ENCODE results near the gene MRPL18. TPM values are rescaled to one million over a fixed set of nuclear protein-coding genes. Genes with fewer than 3 reads are reported as not detected.

MRPL18 gene
- total RNA-seq, 2 experiments from 2014 or later, result 9.8 to 10.2 TPM

DNA sequence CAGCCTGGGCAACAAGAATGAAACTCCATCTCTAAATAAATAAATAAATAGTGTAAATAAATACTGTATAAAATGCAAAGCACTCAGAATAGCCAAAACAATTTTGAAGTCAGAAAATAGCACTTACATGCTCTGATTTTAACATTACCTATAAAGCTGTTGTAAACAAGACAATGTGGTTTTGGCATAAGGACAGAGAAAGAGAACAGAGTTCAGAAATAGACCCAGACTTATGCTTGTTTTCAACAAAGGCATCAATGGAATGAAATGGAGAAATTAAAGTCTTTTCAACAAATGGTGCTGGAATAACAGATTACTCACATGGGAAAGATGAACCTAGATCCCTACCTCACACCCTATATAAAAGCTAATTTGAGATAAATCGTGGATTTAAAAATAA, 18.1 kb upstream of the MRPL18 start:
- Histone ChIP-seq H3K36me3 (ENCODE audit: insufficient read depth, low read length) (peaks cover 49% of the 10 kb centered on the region), H3K27ac (ENCODE audit: low read depth in 1 of 2, low read length in 2 of 2) (no peak overlapping the region), H3K27me3 (ENCODE audit: control insufficient read depth in 1 of 2, insufficient read depth in 2 of 2, low read length in 2 of 2) (no peaks in the 10 kb centered on the region), H3K9me3 (ENCODE audit: control insufficient read depth in 1 of 2, insufficient read depth in 1 of 2, low read length in 2 of 2) (no peaks in the 10 kb centered on the region), H3K4me1 (ENCODE audit: insufficient read depth, low read length) (no peaks in the 10 kb centered on the region), H3K4me3 (ENCODE audit: low read length) (no peak overlapping the region)
- Mint-ChIP-seq H3K36me3 (ENCODE audit: low read depth) (peaks cover 83% of the 10 kb centered on the region), H3K4me3 (no peak overlapping the region), H3K27me3 (no peaks in the 10 kb centered on the region), H3K27ac (no peak overlapping the region), H3K4me1 (ENCODE audit: low read depth) (no peaks in the 10 kb centered on the region), H3K9me3 (no peaks in the 10 kb centered on the region)
- TF ChIP-seq, protein P1, sequence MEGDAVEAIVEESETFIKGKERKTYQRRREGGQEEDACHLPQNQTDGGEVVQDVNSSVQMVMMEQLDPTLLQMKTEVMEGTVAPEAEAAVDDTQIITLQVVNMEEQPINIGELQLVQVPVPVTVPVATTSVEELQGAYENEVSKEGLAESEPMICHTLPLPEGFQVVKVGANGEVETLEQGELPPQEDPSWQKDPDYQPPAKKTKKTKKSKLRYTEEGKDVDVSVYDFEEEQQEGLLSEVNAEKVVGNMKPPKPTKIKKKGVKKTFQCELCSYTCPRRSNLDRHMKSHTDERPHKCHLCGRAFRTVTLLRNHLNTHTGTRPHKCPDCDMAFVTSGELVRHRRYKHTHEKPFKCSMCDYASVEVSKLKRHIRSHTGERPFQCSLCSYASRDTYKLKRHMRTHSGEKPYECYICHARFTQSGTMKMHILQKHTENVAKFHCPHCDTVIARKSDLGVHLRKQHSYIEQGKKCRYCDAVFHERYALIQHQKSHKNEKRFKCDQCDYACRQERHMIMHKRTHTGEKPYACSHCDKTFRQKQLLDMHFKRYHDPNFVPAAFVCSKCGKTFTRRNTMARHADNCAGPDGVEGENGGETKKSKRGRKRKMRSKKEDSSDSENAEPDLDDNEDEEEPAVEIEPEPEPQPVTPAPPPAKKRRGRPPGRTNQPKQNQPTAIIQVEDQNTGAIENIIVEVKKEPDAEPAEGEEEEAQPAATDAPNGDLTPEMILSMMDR (IDR thresholded peaks at IDR 0.05), result no peak
- intact Hi-C loops (cut with DNase I, micrococcal nuclease), result no loop called here
- DNase-seq (no peak), ATAC-seq (ENCODE audit: poor library complexity) (no peak)
- ChIA-PET POLR2A (interaction anchor here (0.8 kb wide), 2 partner anchors 10 to 18 kb away, joined by 3 read pairs; partner anchors contain the start of genes ACAT2 and TCP1), CTCF (no interaction called here)

DNA sequence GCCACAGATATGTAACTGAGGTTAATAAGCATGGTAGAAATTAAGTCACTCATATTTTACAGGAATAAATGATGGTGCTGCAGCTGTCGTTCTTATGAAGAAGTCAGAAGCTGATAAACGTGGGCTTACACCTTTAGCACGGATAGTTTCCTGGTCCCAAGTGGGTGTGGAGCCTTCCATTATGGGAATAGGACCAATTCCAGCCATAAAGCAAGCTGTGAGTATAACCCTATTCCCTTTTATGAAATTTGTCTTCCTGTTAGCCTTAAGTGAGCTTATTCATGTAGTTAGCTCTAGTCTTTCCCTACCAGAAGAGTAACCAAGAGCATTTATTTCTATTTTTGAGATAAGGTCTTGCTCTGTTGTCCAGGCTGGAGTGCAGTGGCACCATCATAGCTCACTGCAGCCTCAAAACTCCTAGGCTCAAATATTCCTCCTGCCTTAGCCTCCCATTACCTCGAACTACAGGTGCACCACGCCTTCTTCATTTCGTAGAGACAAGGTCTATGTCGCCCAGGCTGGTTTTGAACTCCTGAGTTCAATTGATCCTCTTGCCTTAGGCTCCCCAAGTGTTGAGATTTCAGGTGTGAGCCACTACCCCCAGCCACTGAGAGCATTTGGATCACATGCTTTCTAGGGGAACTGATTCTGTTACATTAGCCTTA, 12.9 kb upstream of the MRPL18 start:
- no peaks in the 10 kb centered on the region for H3K27me3 ChIP-seq (ENCODE audit: control insufficient read depth in 1 of 2, insufficient read depth in 2 of 2, low read length in 2 of 2)
- H3K9me3 ChIP-seq (ENCODE audit: control insufficient read depth in 1 of 2, insufficient read depth in 1 of 2, low read length in 2 of 2), result no peaks in the 10 kb centered on the region
- H3K9me3 Mint-ChIP-seq, result no peaks in the 10 kb centered on the region
- no peak for ATAC-seq (ENCODE audit: poor library complexity)
- H3K36me3 ChIP-seq (ENCODE audit: insufficient read depth, low read length), result peaks cover 67% of the 10 kb centered on the region
- no peak for DNase-seq
- no peaks in the 10 kb centered on the region for H3K27me3 Mint-ChIP-seq
- intact Hi-C loops (cut with DNase I, micrococcal nuclease), result no loop called here
- peaks cover 6% of the 10 kb centered on the region for H3K4me1 Mint-ChIP-seq (ENCODE audit: low read depth)
- H3K4me1 ChIP-seq (ENCODE audit: insufficient read depth, low read length), result no peaks in the 10 kb centered on the region
- peaks cover 90% of the 10 kb centered on the region for H3K36me3 Mint-ChIP-seq (ENCODE audit: low read depth)
- no peak overlapping the region for H3K4me3 ChIP-seq (ENCODE audit: low read length)
- no peak overlapping the region for H3K4me3 Mint-ChIP-seq
- H3K27ac Mint-ChIP-seq, result peak overlapping the region; percentile 58
- TF ChIP-seq, protein P1 (IDR thresholded peaks at IDR 0.05), result no peak
- H3K27ac ChIP-seq (ENCODE audit: low read depth in 1 of 2, low read length in 2 of 2), result no peak overlapping the region
- ChIA-PET CTCF (no interaction called here), POLR2A (interaction anchor here (0.8 to 1.5 kb wide), 2 partner anchors 10 to 16 kb away, joined by 4 to 6 read pairs; partner anchors contain the start of gene ACAT2)

DNA sequence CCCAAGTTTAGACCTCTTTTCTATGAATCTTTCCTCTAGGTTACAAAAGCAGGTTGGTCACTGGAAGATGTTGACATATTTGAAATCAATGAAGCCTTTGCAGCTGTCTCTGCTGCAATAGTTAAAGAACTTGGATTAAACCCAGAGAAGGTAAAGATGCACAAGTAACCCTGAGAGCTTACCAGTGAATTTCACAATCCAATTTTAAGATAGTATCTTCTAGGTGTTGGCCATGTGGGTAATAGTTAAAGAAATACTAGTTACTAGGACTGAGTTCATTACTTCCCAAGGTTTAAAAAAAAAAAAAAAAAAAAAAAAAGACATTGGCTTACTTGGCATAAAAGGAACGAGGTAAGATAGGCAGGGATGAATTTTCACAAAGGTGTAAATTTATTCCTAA, 12.1 kb upstream of the MRPL18 start:
- no peaks in the 10 kb centered on the region for H3K9me3 Mint-ChIP-seq
- Histone ChIP-seq H3K4me1 (ENCODE audit: insufficient read depth, low read length) (no peaks in the 10 kb centered on the region), H3K9me3 (ENCODE audit: control insufficient read depth in 1 of 2, insufficient read depth in 1 of 2, low read length in 2 of 2) (no peaks in the 10 kb centered on the region), H3K4me3 (ENCODE audit: low read length) (no peak overlapping the region), H3K27ac (ENCODE audit: low read depth in 1 of 2, low read length in 2 of 2) (no peak overlapping the region), H3K36me3 (ENCODE audit: insufficient read depth, low read length) (peaks cover 74% of the 10 kb centered on the region), H3K27me3 (ENCODE audit: control insufficient read depth in 1 of 2, insufficient read depth in 2 of 2, low read length in 2 of 2) (no peaks in the 10 kb centered on the region)
- intact Hi-C loops (cut with DNase I, micrococcal nuclease), result no loop called here
- H3K36me3 Mint-ChIP-seq (ENCODE audit: low read depth), result peaks cover 98% of the 10 kb centered on the region
- no peaks in the 10 kb centered on the region for H3K27me3 Mint-ChIP-seq
- H3K27ac Mint-ChIP-seq, result peak overlapping the region; percentile 15
- TF ChIP-seq, protein P1 (IDR thresholded peaks at IDR 0.05), result no peak
- H3K4me3 Mint-ChIP-seq, result no peak overlapping the region
- ChIA-PET CTCF (no interaction called here), POLR2A (interaction anchor here (0.8 to 1.5 kb wide), 2 partner anchors 10 to 16 kb away, joined by 4 to 6 read pairs; partner anchors contain the start of gene ACAT2)
- ATAC-seq (ENCODE audit: poor library complexity) (no peak), DNase-seq (no peak)
- peaks cover 14% of the 10 kb centered on the region for H3K4me1 Mint-ChIP-seq (ENCODE audit: low read depth)

Measured in CD4-positive, alpha-beta T cell (primary cell).